Measurements from ENCODE around the gene TMEM220.

The TMEM220 gene

DNA sequence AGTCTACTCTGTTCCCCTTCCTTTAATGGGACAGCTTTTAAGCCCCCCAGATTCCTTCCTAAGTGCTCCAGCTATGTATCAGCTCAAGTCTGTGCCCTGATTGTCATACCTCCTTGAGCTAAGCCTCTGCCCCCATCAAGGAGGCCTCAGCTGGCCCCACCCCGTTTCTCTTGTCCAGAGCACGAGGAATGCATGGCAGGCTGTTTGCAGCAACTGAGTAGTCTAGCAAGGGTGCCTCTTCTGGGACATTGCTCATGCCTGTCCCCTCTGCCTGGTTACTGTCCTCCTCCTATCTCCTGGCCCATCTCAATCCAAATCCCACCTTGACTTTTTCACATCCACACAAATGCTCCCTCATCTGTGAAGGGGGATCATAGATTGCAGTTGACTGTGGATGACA, 27.8 kb upstream of the TMEM220 start:
- TF ChIP-seq, protein P1, sequence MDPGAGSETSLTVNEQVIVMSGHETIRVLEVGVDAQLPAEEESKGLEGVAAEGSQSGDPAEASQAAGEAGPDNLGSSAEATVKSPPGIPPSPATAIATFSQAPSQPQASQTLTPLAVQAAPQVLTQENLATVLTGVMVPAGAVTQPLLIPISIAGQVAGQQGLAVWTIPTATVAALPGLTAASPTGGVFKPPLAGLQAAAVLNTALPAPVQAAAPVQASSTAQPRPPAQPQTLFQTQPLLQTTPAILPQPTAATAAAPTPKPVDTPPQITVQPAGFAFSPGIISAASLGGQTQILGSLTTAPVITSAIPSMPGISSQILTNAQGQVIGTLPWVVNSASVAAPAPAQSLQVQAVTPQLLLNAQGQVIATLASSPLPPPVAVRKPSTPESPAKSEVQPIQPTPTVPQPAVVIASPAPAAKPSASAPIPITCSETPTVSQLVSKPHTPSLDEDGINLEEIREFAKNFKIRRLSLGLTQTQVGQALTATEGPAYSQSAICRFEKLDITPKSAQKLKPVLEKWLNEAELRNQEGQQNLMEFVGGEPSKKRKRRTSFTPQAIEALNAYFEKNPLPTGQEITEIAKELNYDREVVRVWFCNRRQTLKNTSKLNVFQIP (CRISPR knock-in tag; IDR thresholded peaks at IDR 0.05; ENCODE audit: borderline replicate concordance, low read depth) = no peak
- TF ChIP-seq SNAI2 (CRISPR knock-in tag; IDR thresholded peaks at IDR 0.05) (no peak), RARB (CRISPR knock-in tag; IDR thresholded peaks at IDR 0.05) (no peak), GLIS3 (CRISPR knock-in tag; IDR thresholded peaks at IDR 0.05) (no peak), OSR1 (CRISPR knock-in tag; IDR thresholded peaks at IDR 0.05) (no peak), TCF4 (CRISPR knock-in tag; IDR thresholded peaks at IDR 0.05; ENCODE audit: borderline replicate concordance) (no peak)
- TF ChIP-seq, protein P2, sequence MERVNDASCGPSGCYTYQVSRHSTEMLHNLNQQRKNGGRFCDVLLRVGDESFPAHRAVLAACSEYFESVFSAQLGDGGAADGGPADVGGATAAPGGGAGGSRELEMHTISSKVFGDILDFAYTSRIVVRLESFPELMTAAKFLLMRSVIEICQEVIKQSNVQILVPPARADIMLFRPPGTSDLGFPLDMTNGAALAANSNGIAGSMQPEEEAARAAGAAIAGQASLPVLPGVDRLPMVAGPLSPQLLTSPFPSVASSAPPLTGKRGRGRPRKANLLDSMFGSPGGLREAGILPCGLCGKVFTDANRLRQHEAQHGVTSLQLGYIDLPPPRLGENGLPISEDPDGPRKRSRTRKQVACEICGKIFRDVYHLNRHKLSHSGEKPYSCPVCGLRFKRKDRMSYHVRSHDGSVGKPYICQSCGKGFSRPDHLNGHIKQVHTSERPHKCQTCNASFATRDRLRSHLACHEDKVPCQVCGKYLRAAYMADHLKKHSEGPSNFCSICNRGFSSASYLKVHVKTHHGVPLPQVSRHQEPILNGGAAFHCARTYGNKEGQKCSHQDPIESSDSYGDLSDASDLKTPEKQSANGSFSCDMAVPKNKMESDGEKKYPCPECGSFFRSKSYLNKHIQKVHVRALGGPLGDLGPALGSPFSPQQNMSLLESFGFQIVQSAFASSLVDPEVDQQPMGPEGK (CRISPR knock-in tag; IDR thresholded peaks at IDR 0.05; ENCODE audit: borderline replicate concordance) = no peak
- no peak for ATAC-seq

DNA sequence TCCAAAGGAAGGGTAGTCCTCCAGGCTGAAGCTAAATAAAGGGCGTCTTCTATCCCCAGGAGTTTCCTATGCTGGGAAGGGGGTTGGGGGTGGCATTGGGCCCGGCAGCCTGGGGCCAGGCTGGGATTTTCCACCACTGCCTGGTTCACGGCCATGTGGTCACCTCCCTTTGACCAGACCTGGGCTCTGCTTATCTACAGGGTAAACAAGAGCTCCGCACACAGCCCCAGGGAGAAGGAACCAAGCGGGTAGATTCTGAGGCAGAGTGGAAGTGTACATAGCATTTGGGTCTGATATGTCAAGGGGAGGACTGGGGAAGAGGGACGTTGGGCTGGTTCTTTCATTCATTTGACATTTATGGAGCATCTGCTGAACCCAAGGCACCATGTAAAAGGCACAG, 27.2 kb upstream of the TMEM220 start:
- TF ChIP-seq, protein P3, sequence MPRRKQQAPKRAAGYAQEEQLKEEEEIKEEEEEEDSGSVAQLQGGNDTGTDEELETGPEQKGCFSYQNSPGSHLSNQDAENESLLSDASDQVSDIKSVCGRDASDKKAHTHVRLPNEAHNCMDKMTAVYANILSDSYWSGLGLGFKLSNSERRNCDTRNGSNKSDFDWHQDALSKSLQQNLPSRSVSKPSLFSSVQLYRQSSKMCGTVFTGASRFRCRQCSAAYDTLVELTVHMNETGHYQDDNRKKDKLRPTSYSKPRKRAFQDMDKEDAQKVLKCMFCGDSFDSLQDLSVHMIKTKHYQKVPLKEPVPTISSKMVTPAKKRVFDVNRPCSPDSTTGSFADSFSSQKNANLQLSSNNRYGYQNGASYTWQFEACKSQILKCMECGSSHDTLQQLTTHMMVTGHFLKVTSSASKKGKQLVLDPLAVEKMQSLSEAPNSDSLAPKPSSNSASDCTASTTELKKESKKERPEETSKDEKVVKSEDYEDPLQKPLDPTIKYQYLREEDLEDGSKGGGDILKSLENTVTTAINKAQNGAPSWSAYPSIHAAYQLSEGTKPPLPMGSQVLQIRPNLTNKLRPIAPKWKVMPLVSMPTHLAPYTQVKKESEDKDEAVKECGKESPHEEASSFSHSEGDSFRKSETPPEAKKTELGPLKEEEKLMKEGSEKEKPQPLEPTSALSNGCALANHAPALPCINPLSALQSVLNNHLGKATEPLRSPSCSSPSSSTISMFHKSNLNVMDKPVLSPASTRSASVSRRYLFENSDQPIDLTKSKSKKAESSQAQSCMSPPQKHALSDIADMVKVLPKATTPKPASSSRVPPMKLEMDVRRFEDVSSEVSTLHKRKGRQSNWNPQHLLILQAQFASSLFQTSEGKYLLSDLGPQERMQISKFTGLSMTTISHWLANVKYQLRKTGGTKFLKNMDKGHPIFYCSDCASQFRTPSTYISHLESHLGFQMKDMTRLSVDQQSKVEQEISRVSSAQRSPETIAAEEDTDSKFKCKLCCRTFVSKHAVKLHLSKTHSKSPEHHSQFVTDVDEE (CRISPR knock-in tag; IDR thresholded peaks at IDR 0.05) = no peak
- TF ChIP-seq ZNF70 (CRISPR knock-in tag; IDR thresholded peaks at IDR 0.05) (no peak), ESRRG (CRISPR knock-in tag; IDR thresholded peaks at IDR 0.05) (no peak)
- ATAC-seq = no peak

DNA sequence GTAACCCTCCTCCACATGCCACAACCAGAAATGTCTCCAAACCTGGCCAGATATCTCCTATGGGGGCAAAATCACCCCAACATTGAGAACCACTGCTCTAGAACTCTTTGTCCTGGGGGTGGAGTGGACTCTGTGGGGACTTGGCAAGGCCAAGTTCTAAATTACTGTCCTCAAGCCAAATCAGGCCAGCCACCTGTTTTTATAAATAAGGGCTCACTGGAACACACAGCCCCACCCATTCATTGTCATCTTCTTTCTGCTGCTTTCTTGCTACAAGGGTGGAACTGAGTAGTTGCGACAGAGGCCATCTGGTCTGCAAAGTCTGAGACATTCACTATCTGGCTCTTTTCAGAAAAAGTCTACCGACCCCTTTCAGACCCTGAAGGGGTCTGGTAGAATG, 26.8 kb upstream of the TMEM220 start:
- no peak for ATAC-seq

DNA sequence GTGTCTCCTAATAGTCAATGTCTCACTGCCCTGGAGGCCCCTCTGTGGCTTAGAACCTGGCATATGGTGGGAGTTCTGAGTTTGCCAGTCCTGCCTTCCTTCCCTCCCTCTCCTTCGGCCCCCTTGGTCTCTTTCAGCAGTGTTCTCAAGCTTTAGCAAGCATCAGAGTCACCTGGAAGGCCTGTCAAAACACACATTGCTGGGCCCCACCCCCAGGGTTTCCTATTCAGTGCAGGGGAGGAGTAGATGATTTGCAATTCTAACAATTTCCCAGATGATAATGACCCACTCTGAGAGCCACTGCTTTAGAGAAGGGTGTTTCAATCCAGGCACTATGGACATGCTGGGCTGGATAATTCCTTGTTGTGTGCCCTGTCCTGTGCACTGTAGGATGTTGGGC, 26.4 kb upstream of the TMEM220 start:
- ATAC-seq = no peak
- TF ChIP-seq ARNTL (CRISPR knock-in tag; IDR thresholded peaks at IDR 0.05; ENCODE audit: borderline replicate concordance, low read depth) (no peak), ZC3H10 (CRISPR knock-in tag; IDR thresholded peaks at IDR 0.05) (no peak), ZFP30 (CRISPR knock-in tag; IDR thresholded peaks at IDR 0.05) (no peak), GLIS3 (CRISPR knock-in tag; IDR thresholded peaks at IDR 0.05) (no peak), ZFP3 (CRISPR knock-in tag; IDR thresholded peaks at IDR 0.05) (no peak), SNAI2 (CRISPR knock-in tag; IDR thresholded peaks at IDR 0.05) (no peak), ZNF8 (CRISPR knock-in tag; IDR thresholded peaks at IDR 0.05) (no peak), CSDC2 (CRISPR knock-in tag; IDR thresholded peaks at IDR 0.05) (no peak), ISL1 (CRISPR knock-in tag; IDR thresholded peaks at IDR 0.05) (no peak), BACH2 (CRISPR knock-in tag; IDR thresholded peaks at IDR 0.05; ENCODE audit: borderline replicate concordance) (no peak)
- TF ChIP-seq, protein P4, sequence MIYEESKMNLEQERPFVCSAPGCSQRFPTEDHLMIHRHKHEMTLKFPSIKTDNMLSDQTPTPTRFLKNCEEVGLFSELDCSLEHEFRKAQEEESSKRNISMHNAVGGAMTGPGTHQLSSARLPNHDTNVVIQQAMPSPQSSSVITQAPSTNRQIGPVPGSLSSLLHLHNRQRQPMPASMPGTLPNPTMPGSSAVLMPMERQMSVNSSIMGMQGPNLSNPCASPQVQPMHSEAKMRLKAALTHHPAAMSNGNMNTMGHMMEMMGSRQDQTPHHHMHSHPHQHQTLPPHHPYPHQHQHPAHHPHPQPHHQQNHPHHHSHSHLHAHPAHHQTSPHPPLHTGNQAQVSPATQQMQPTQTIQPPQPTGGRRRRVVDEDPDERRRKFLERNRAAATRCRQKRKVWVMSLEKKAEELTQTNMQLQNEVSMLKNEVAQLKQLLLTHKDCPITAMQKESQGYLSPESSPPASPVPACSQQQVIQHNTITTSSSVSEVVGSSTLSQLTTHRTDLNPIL (CRISPR knock-in tag; IDR thresholded peaks at IDR 0.05; ENCODE audit: low read depth) = no peak
- TF ChIP-seq, protein P5, sequence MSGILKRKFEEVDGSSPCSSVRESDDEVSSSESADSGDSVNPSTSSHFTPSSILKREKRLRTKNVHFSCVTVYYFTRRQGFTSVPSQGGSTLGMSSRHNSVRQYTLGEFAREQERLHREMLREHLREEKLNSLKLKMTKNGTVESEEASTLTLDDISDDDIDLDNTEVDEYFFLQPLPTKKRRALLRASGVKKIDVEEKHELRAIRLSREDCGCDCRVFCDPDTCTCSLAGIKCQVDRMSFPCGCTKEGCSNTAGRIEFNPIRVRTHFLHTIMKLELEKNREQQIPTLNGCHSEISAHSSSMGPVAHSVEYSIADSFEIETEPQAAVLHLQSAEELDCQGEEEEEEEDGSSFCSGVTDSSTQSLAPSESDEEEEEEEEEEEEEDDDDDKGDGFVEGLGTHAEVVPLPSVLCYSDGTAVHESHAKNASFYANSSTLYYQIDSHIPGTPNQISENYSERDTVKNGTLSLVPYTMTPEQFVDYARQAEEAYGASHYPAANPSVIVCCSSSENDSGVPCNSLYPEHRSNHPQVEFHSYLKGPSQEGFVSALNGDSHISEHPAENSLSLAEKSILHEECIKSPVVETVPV (CRISPR knock-in tag; IDR thresholded peaks at IDR 0.05) = no peak
- TF ChIP-seq, protein P2 (CRISPR knock-in tag; IDR thresholded peaks at IDR 0.05; ENCODE audit: borderline replicate concordance) = no peak

More for the DNA sequence above, 26.8 kb upstream of the TMEM220 start:
- TF ChIP-seq, protein P2 (CRISPR knock-in tag; IDR thresholded peaks at IDR 0.05; ENCODE audit: borderline replicate concordance) = no peak
- no peak for TF ChIP-seq ZFP30 (CRISPR knock-in tag; IDR thresholded peaks at IDR 0.05)
- TF ChIP-seq TCF4 (CRISPR knock-in tag; IDR thresholded peaks at IDR 0.05; ENCODE audit: borderline replicate concordance) = no peak

All from SK-N-SH treated with all-trans-retinoic acid at 6 μM for 48 hours (cell line).